ENCODE results near the gene TLK2. TPM values are rescaled to one million over a fixed set of nuclear protein-coding genes. Genes with fewer than 3 reads are reported as not detected.

Gene TLK2
- total RNA-seq, 4 donors from 2014 or later: 45.8 to 78.1 (median 54.1) TPM

- H3K36me3 ChIP-seq: no peaks in the 10 kb centered on the region
- H3K9me3 ChIP-seq: no peaks in the 10 kb centered on the region
- H3K27me3 ChIP-seq: no peaks in the 10 kb centered on the region
- intact Hi-C loops (cut with DNase I): no loop called here
- H3K4me1 ChIP-seq: no peaks in the 10 kb centered on the region
- TF ChIP-seq POLR2A (IDR thresholded peaks at IDR 0.05) (no peak), CTCF (IDR thresholded peaks at IDR 0.05) (no peak)
- WGBS, 2 donors: 89 to 90% methylated on average over 6 of the region's 6 CpGs
- H3K27ac ChIP-seq: no peak overlapping the region
- no peak for DNase-seq
- no peak overlapping the region for H3K4me3 ChIP-seq (replicated peaks in 1 of 3)
Measured at GRCh38 chr17:62662855-62663254, 184.2 kb downstream of the TLK2 start.

Small RNA genes within 50 kb of the gene (small RNA-seq; reads per million reads assigned to genes)
- gene RF00019: not detected

Other genes with a start within 250 kb of the TLK2 start
- not detected for gene EFCAB3, start 98.3 kb upstream of the TLK2 start, total RNA-seq
- 10 to 100 TPM; 15.0 to 21.4 (median 17.5) TPM for gene METTL2A, start 54.9 kb upstream of the TLK2 start, total RNA-seq
- 10 to 100 TPM in 2 of 4 donors, 1 to 10 TPM in 2; 7.9 to 15.2 (median 10.9) TPM for gene MRC2, start 148.8 kb downstream of the TLK2 start, total RNA-seq

All from thyroid gland (tissue), 4 donors.